HEK293 (cell line): ENCODE results near the gene SURF2.

Source experiments
- CTCF ChIP-seq: fragments of 450-650 bp; formaldehyde crosslinking; IDR thresholded peaks from 2 replicates; pipeline ENCODE4 v1.5.1; 2016; ENCODE audit warnings: missing biosample characterization, missing genetic modification characterization
- REST ChIP-seq: fragments of 450-650 bp; formaldehyde crosslinking; IDR thresholded peaks from 2 replicates; pipeline ENCODE4 v1.5.1; 2016; ENCODE audit warnings: missing biosample characterization, missing genetic modification characterization
- ZNF274 ChIP-seq, 2 experiments: fragments of 200-500 bp in 1 of 2; fragments of 450-650 bp in 1 of 2; sonication (Bioruptor generic) in 1 of 2; formaldehyde crosslinking in 1 of 2; IDR thresholded peaks; 2 replicates each; pipeline versions ENCODE4 v1.5.1 to v1.6.1; 2014 to 2016; ENCODE audit warnings: borderline replicate concordance in 1 of 2, inconsistent platforms in 1 of 2, low read length in 1 of 2, missing biosample characterization in 1 of 2, missing genetic modification characterization in 1 of 2
- ZNF707 ChIP-seq: fragments of 450-650 bp; formaldehyde crosslinking; IDR thresholded peaks from 2 replicates; pipeline ENCODE4 v1.5.1; 2016; ENCODE audit warnings: missing biosample characterization, missing genetic modification characterization
- ZSCAN4 ChIP-seq: fragments of 450-650 bp; formaldehyde crosslinking; IDR thresholded peaks from 2 replicates; pipeline ENCODE4 v1.5.1; 2017; ENCODE audit warnings: missing biosample characterization, missing genetic modification characterization

GRCh38 chr9:133353548-133353947 is 2.8 kb upstream of the SURF2 start:
- TF ChIP-seq ZSCAN4 (no peak), ZNF274 (IDR thresholded peaks at IDR 0.05; ENCODE audit: low read length) (no peak), ZNF274 (tag by site-specific recombination; IDR thresholded peaks at IDR 0.05; ENCODE audit: borderline replicate concordance) (no peak), ZNF707 (tag by site-specific recombination) (no peak), CTCF (tag by site-specific recombination) (no peak), REST (tag by site-specific recombination) (no peak)
